ENCODE data around the gene NRIP2. TPM values are rescaled to one million over a fixed set of nuclear protein-coding genes. Genes with fewer than 3 reads are reported as not detected.
A peak's percentile ranks its signal among the peaks of the same experiment; 100 is the strongest.

The NRIP2 gene
- total RNA-seq, 1 donor from 2014 or later: not detected

GRCh38 chr12:2804393-2805142, 30.3 kb downstream of the NRIP2 start:
- no peak overlapping the region for H3K4me3 Mint-ChIP-seq
- H3K27ac Mint-ChIP-seq (ENCODE audit: unreplicated experiment): no peak overlapping the region
- TF ChIP-seq CTCF (conservative IDR thresholded peaks at IDR 0.05): no peak
- H3K36me3 Mint-ChIP-seq (ENCODE audit: low read depth): peaks cover 14% of the 10 kb centered on the region
- H3K9me3 Mint-ChIP-seq: no peaks in the 10 kb centered on the region
- DNase-seq (ENCODE audit: low read depth, low spot score): no peak
- no peaks in the 10 kb centered on the region for H3K27me3 Mint-ChIP-seq (ENCODE audit: low read depth)
- no peaks in the 10 kb centered on the region for H3K4me1 Mint-ChIP-seq

GRCh38 chr12:2803635-2804392, 31.0 kb downstream of the NRIP2 start:
- Mint-ChIP-seq H3K9me3 (no peaks in the 10 kb centered on the region), H3K27me3 (ENCODE audit: low read depth) (no peaks in the 10 kb centered on the region), H3K4me3 (peak overlapping the region; percentile 38), H3K27ac (ENCODE audit: unreplicated experiment) (no peak overlapping the region), H3K36me3 (ENCODE audit: low read depth) (peaks cover 16% of the 10 kb centered on the region), H3K4me1 (no peaks in the 10 kb centered on the region)
- TF ChIP-seq CTCF (conservative IDR thresholded peaks at IDR 0.05): no peak
- DNase-seq (ENCODE audit: low read depth, low spot score): no peak

- peaks cover 4% of the 10 kb centered on the region for H3K27me3 Mint-ChIP-seq (ENCODE audit: low read depth)
- no peak overlapping the region for H3K4me3 Mint-ChIP-seq
- H3K4me1 Mint-ChIP-seq: peaks cover 11% of the 10 kb centered on the region
- DNase-seq (ENCODE audit: low read depth, low spot score): no peak
- TF ChIP-seq CTCF (conservative IDR thresholded peaks at IDR 0.05): no peak
- H3K36me3 Mint-ChIP-seq (ENCODE audit: low read depth): peaks cover 24% of the 10 kb centered on the region
- no peaks in the 10 kb centered on the region for H3K9me3 Mint-ChIP-seq
- no peak overlapping the region for H3K27ac Mint-ChIP-seq (ENCODE audit: unreplicated experiment)
Measured at GRCh38 chr12:2801044-2801783, 33.6 kb downstream of the NRIP2 start.

GRCh38 chr12:2800046-2800570, 34.7 kb downstream of the NRIP2 start:
- Mint-ChIP-seq H3K4me3 (no peak overlapping the region), H3K36me3 (ENCODE audit: low read depth) (peaks cover 24% of the 10 kb centered on the region), H3K27me3 (ENCODE audit: low read depth) (peaks cover 6% of the 10 kb centered on the region), H3K9me3 (no peaks in the 10 kb centered on the region), H3K4me1 (peaks cover 14% of the 10 kb centered on the region), H3K27ac (ENCODE audit: unreplicated experiment) (no peak overlapping the region)
- TF ChIP-seq CTCF (conservative IDR thresholded peaks at IDR 0.05): no peak
- DNase-seq (ENCODE audit: low read depth, low spot score): no peak

GRCh38 chr12:2797721-2798418, 37.0 kb downstream of the NRIP2 start:
- Mint-ChIP-seq H3K27ac (ENCODE audit: unreplicated experiment) (no peak overlapping the region), H3K9me3 (no peaks in the 10 kb centered on the region), H3K27me3 (ENCODE audit: low read depth) (peaks cover 15% of the 10 kb centered on the region), H3K36me3 (ENCODE audit: low read depth) (peaks cover 21% of the 10 kb centered on the region), H3K4me1 (peaks cover 15% of the 10 kb centered on the region), H3K4me3 (peak overlapping the region; percentile 93)
- DNase-seq (ENCODE audit: low read depth, low spot score): no peak
- TF ChIP-seq CTCF (conservative IDR thresholded peaks at IDR 0.05): peak; percentile 25

Data from neural crest cell (in vitro differentiated cells).